Neural progenitor cell (in vitro differentiated cells): ENCODE data around the gene EPB42.

ENCODE experiments used
- EZH2phosphoT487 ChIP-seq: fragments of 200-600 bp; sonication (generic); IDR thresholded peaks from 2 replicates; pipeline ENCODE4 v1.6.1; 2017; ENCODE audit warnings: antibody characterized with exemption
- TF ChIP-seq, protein P1 (sequence below): fragments of 200-600 bp; sonication (generic); IDR thresholded peaks from 2 replicates; pipeline ENCODE4 v1.5.1; 2017; ENCODE audit warnings: antibody characterized with exemption, mild to moderate bottlenecking

DNA sequence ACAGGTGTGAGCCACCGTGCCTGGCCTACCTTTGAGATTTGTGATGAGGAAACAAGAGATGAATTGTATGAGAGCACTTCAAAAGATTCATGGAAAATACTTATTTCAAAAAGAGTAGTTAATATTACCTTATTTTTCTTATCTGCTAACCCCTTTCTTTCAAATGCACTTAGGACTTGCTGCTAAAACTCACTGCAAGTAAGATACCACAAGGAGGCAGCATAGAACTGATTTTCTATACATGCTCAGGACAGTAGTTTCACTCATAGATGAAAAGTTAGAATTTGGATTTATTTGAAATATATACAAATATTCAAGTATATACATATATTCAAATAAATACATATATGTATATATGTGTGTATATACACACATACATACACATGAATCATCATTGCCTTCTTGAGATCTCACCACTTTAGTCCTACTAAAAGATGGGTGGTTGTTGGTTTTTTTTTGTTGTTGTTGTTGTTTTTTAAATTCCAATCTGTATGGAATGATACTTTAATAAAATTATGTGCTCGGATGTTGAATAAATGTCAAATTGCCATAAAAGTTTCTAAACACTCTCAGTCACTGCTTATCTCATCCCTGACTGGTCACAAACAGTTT, 33.2 kb downstream of the EPB42 start:
- TF ChIP-seq, protein P1, sequence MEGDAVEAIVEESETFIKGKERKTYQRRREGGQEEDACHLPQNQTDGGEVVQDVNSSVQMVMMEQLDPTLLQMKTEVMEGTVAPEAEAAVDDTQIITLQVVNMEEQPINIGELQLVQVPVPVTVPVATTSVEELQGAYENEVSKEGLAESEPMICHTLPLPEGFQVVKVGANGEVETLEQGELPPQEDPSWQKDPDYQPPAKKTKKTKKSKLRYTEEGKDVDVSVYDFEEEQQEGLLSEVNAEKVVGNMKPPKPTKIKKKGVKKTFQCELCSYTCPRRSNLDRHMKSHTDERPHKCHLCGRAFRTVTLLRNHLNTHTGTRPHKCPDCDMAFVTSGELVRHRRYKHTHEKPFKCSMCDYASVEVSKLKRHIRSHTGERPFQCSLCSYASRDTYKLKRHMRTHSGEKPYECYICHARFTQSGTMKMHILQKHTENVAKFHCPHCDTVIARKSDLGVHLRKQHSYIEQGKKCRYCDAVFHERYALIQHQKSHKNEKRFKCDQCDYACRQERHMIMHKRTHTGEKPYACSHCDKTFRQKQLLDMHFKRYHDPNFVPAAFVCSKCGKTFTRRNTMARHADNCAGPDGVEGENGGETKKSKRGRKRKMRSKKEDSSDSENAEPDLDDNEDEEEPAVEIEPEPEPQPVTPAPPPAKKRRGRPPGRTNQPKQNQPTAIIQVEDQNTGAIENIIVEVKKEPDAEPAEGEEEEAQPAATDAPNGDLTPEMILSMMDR = peak; percentile 65
- no peak for TF ChIP-seq EZH2phosphoT487
